CD4-positive, alpha-beta T cell treated with Interleukin-2 at 100 ng/mL for 4 hours (primary cell): ENCODE data around the gene KHDRBS2.
"Not testable (repeated sequence)": the region's sequence is repeated elsewhere in the genome, so short reads cannot be mapped to it uniquely, and the experiment has no call there.

Source experiments
- DNase-seq: peaks from one replicate; pipeline ENCODE4 v3.0.0-alpha.2; 2020; ENCODE audit warnings: low spot score

The KHDRBS2 gene

DNA sequence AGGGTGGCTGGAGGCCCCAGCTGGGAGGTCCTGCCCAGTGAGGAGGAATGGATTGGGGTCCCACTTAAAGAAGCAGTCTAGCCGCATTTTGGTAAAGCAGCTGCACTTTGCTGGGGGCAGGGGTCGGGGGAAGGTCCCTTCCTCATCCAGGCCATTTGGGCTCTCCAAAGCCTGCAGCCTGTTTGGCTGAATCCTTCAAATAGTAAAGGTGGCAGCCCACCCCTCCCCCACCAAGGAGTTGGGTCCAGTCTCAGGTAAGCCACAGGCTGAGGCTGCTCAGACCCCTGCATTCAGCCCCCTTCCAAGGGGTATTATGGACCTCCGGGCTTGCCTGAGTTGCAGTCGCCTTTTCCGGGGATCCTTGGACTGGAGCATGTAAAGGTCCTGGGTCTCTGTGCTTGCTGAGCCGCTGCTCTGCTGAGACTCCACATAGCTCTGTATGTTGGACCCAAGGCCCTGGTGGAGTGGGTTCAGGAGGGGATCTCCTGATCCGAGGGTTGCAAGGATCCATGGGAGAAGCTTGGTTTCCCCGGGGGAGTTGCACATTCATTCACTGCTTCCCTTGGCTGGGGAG, 417.4 kb downstream of the KHDRBS2 start:
- DNase-seq: no peak

DNA sequence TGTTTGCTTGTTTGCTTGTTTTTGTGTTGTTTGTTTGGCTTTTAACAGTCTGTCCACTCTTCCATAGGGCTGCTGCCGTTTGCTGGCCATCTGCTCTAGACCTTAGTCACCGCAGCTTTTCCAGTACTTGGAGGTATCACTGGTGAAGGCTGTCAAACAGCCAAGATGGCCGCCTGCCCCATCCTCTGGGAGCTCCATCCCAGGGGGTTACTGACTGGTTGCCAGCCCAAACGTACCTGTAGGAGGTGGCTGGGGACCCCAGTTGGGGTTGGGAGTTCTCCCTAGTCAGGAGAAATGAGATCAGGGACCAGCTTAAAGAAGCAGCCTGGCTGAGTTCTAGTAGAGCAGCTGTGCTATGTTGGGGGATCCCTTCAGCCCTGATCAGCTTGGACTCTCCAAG, 418.4 kb downstream of the KHDRBS2 start:
- DNase-seq: no peak

DNA sequence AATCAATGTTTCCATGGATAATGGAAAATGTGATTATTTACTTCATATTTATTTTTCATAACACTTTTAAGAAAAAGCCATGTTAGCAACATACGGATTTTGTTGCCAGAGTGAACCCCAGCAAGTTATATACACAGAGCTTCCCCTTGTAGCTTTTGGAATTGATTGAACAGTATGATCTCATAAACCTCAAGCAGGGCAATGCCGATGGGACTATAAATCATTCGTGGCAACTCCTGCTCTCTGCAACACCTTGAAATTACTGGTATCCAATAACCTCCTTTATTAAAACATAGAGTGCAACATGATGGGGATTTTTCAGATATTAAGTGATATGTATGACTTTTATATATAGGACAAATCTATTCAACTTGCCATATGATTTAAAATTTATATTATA, 428.5 kb downstream of the KHDRBS2 start:
- no peak for DNase-seq

GRCh38 chr6:61841958-61842357, 444.1 kb downstream of the KHDRBS2 start:
- no peak for DNase-seq

DNA sequence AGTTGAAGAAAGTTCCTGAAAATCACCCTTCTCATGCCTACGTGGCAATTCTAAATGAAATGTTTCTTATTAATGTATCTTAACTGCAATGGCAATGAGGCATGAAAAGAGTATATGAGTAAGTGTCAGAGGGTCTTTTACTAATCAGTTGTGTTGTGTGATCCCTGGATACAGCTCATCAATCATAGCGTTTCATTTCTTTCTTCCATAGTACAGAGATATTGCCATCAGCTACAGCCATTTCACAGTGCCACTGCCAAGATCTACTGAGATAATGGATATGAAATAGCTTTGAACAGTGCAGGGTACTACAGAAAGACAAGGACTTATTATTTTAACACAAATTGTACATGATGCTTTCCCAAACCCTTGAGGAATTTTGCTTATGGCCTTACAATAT, 450.8 kb downstream of the KHDRBS2 start:
- no peak for DNase-seq

DNA sequence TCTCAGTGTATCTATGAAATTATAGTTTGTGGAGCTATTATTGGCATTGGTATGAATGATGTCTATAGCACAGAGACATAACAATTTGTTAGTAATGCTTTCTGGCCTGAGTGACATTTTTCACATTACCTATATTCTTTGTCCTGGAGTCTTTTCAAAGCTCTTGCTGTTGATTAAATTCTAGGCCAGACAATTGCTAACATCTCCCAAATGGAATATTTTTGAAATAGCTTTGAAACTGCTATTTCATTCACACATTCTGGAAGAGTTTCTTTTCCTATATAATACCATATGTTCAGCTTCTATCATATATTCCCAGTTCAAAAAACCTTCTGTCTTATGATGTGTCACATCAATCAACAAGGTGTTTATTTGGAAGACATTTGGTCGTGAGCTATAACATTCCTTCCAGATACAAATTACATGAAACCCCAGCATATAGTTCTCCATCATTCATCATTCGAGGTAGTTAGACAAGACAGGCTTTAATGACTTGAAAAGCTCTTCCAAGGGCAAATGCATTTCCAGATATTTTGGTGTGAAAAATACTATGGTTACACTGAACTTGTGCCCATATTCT, 452.8 kb downstream of the KHDRBS2 start:
- DNase-seq: no peak

- no peak for DNase-seq
These were observed 468.3 kb downstream of the KHDRBS2 start for GRCh38 chr6:61817716-61818115.

DNA sequence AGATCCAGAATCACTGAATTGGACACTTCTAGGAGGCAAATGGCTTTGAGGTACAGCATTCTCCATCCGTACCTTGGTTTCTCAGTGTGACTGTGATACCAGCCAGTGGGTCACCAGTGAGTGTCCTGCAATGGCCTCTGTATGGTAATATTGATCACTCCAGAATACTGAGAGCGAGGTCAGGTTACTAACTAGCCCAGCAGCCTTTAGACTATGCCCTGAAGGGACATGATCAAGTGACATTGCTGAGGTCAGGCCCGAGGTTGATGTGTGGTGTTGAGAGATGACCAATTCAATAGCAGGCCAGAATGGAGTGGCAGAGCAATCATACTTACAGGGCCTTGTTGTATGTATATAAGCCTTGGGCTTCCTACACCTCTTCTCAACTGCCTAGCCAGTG, 476.0 kb downstream of the KHDRBS2 start:
- no peak for DNase-seq

GRCh38 chr6:61809004-61809595, 476.9 kb downstream of the KHDRBS2 start:
- DNase-seq: no peak

DNA sequence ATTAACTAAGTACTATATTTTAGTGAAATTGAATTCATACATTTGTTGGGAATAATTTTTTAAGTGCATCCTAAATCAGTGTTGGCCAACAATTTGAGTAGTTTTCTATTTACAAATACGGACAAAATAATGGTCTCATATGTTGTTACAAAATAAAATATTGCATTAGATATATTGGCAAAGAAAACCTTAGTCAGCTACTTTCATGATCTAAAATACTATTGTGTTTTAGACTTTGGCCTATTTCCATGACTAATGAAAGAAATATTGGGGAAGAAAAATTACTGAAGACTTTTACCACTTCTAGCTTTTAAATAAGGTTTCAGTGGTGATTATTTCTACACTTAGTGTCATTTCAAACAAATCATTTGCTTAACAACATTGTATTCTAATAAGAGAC, 498.0 kb downstream of the KHDRBS2 start:
- DNase-seq: no peak

GRCh38 chr6:61769446-61769845, 516.6 kb downstream of the KHDRBS2 start:
- DNase-seq: not testable (repeated sequence)

DNA sequence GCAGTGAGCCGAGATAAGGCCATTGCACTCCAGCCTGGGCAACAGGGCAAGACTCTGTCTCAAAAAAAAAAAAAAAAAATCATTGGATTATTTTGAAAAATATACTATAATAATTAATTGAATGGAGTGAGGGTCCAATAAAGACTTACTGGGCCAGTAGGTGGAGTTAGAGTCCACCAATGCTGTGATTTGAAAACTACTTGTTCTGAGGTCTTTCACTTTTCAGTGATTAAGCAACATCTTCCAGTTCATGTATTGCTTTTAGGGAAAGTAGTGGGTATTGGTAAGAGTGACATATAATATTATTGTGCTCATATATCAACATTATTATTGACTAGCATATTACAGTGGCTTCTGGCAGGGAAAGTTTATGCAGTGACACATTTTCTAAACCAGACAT, 530.3 kb downstream of the KHDRBS2 start:
- DNase-seq: no peak

- DNase-seq: no peak
These were observed 534.0 kb downstream of the KHDRBS2 start for GRCh38 chr6:61751986-61752385.

DNA sequence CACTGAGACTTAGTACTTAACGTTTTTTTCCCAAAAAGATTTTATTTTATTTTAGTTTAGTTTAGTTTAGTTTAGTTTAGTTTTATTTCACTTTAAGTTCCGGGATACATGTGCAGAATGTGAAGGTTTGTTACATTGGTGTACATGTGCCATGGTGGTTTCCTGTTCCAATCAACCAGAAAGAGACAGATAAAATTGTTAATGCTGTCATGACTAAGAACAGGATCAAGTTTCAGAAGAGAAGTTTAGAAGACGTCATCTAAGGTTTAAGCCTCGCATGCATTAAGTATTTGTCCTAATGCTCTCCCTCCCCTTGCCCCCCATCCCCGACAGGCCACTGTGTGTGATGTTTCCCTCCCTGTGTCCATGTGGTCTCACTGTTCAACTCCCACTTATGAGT, 540.0 kb downstream of the KHDRBS2 start:
- no peak for DNase-seq

GRCh38 chr6:61711849-61712248, 574.2 kb downstream of the KHDRBS2 start:
- no peak for DNase-seq

DNA sequence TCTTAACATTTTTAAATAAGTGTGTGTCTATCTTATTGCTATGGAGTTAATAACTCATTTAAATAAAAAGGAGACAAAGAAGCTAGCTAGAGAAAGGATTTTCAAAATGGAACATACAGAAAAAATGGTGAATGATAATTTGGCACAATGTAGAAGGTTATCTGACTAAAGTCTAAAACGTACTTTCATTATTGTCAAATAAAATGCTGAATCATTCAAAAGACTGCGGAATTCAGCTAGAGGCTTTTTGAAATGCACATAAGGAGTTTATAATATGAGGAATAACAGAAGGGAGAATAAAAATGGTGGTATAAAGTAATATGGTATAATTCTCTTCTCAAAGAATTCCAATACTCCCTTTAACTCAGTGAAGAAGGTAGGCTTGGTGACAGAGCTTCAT, 597.9 kb downstream of the KHDRBS2 start:
- no peak for DNase-seq

- DNase-seq: no peak
These were observed 603.5 kb downstream of the KHDRBS2 start for GRCh38 chr6:61682562-61682961.

- no peak for DNase-seq
These were observed 606.4 kb downstream of the KHDRBS2 start for GRCh38 chr6:61679625-61680024.

- no peak for DNase-seq
These were observed 610.3 kb downstream of the KHDRBS2 start for GRCh38 chr6:61675734-61676133.

DNA sequence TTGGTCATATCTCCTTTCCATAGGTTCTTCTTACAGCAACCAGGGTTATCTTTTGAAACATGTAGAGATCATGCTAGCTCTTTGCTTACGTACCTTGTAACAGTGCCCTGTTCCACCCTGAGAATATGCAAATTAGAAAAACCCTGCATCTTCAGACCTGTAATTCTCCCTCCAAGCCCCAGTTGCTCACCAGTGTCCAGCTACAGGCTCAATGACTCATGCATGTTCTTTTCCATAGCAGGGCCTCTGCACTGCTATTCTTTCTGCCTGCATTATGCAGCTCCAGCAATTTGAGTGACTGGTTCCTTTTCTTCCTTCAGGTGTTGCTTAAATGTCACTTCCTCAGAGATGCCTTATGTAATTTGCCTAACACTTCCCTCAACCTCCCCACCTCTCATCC, 636.2 kb downstream of the KHDRBS2 start:
- no peak for DNase-seq

GRCh38 chr6:61640463-61640862, 645.6 kb downstream of the KHDRBS2 start:
- no peak for DNase-seq
